Epithelial cell of esophagus (primary cell): ENCODE data around the gene LETMD1.
A peak's percentile ranks its signal among the peaks of the same experiment; 100 is the strongest.
"Not testable (repeated sequence)": the region's sequence is repeated elsewhere in the genome, so short reads cannot be mapped to it uniquely, and the experiment has no call there.

ENCODE experiments used
- DNase-seq: peaks from one replicate; pipeline ENCODE4 v3.0.0; 2010; ENCODE audit warnings: low read depth
- H3K4me3 ChIP-seq: 2 replicates; pipeline ENCODE4 v1.5.1; 2011; ENCODE audit warnings: mild to moderate bottlenecking, low read length, control low read depth
- TF ChIP-seq, protein P1 (sequence below): IDR thresholded peaks from 2 replicates; pipeline ENCODE4 v1.5.1; 2011; ENCODE audit warnings: low read depth, mild to moderate bottlenecking, low read length, control low read depth, inconsistent platforms; ENCODE audit not compliant: insufficient read depth; ENCODE audit errors: missing control alignments

Gene LETMD1

DNA sequence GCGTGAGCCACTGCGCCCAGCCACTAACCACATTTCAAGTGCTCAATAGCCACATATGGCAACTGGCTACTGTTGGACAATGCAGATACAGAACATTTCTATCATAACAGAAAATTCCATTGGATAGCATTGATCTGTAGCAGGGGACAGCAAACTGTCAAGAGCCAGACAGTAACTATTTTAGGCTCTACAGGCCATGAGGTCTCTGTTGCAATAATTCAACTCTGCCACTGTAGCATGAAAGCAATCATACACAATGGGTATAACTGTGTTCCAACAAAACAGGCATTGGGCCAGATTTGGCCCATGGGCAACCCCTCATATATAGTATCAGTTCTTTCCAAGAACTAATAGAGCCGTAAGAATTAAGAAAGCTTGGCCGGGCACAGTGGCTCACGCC is 27.3 kb downstream of the LETMD1 start:
- TF ChIP-seq, protein P1, sequence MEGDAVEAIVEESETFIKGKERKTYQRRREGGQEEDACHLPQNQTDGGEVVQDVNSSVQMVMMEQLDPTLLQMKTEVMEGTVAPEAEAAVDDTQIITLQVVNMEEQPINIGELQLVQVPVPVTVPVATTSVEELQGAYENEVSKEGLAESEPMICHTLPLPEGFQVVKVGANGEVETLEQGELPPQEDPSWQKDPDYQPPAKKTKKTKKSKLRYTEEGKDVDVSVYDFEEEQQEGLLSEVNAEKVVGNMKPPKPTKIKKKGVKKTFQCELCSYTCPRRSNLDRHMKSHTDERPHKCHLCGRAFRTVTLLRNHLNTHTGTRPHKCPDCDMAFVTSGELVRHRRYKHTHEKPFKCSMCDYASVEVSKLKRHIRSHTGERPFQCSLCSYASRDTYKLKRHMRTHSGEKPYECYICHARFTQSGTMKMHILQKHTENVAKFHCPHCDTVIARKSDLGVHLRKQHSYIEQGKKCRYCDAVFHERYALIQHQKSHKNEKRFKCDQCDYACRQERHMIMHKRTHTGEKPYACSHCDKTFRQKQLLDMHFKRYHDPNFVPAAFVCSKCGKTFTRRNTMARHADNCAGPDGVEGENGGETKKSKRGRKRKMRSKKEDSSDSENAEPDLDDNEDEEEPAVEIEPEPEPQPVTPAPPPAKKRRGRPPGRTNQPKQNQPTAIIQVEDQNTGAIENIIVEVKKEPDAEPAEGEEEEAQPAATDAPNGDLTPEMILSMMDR: no peak
- no peak for DNase-seq
- H3K4me3 ChIP-seq: no peak overlapping the region

DNA sequence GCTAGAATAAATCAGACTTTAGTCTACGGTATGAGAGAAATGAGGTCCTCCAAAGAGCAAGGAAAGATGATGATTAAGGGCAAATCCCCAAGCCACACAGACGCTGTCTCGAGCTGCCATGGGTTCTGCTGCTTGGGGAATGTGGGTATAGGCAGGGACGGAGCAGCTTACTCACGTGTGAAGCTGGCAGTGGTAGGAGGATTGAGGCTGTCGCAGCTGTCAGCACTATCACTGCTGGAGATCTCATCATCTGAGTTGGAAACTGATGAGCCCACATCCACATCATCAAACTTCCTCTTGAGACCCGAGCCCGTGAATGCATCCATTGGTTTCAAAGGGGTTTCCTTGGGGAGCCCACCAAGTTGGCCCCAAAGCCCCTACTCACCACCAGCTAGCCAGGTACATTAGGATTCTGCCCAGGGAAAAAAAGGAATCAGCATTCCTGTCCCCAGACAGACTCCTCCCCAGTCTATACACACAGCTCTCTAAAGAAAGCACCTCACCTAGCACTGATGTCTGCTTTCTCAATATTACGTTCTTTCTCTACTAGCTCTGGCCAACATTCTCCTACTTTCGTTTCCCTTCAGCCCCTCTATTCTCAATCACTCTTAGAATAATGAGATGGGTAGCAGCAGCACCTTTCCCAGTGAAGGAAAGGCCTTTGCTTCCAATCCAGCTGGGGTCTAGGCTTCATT is 28.3 kb downstream of the LETMD1 start:
- no peak overlapping the region for H3K4me3 ChIP-seq

DNA sequence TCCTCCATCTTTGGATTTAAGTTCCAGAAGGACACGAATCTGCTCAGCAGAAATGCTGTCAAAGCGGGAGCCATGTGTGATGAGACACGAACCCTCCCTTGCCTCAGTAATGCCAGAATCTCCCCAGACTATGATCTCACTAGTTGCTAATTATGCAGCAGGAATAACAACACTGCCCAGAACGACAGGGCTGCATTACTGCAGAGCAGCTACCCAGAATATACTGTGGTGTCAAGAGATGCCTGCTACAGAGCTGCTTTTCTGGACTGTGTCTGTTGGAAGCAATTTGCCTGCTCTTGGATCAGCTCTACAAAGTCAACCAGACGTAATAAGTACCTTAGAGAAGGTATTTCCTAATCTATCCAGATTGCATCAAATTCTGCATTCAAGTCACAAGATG is 29.8 kb downstream of the LETMD1 start:
- TF ChIP-seq, protein P1: no peak
- H3K4me3 ChIP-seq: no peak overlapping the region
- no peak for DNase-seq

More for the DNA sequence above, 28.3 kb downstream of the LETMD1 start:
- DNase-seq: no peak
- TF ChIP-seq, protein P1: no peak

DNA sequence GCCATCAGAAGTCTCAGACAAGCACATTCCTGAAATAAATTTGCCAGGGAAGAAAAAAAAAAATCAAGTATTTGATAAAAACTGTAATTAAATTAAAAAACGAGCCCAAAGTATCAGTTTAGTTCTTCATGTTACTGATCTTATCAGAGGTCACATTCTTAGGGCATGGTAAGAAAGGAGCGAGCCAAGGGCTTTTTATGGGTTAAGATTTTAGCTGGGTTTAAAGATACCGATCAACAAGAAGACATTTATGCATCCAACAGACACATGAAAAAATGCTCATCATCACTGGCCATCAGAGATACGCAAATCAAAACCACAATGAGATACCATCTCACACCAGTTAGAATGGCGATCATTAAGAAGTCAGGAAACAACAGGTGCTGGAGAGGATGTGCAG is 30.2 kb downstream of the LETMD1 start:
- not testable (repeated sequence) for H3K4me3 ChIP-seq, DNase-seq

DNA sequence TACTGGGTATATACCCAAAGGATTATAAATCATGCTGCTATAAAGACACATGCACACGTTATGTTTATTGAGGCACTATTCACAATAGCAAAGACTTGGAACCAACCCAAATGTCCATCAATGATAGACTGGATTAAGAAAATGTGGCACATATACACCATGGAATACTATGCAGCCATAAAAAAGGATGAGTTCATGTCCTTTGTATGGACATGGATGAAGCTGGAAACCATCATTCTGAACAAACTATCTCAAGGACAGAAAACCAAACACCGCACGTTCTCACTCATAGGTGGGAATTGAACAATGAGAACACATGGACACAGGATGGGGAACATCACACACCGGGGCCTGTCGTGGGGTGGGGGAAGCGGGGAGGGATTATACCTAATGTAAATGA is 30.7 kb downstream of the LETMD1 start:
- H3K4me3 ChIP-seq, DNase-seq: not testable (repeated sequence)

DNA sequence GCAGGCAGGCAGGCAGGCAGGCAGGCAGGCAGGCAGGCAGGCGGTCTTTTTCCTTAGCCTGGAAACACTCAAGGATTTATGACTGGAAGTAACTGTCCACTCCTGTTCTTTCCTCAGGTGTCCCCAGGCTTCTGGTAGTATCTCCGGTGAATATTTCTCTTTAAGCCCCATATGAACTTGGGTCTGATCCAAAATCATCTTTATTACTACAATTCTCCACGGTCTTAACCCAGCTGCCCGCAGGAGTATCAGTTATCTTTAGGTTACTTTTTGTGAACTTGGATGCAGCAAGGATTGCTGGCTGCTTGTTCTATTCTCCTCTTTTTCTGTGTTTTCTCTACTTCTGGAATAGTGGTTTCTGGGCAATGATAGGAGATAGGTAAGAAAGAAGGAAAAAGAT is 32.0 kb downstream of the LETMD1 start:
- DNase-seq: no peak
- H3K4me3 ChIP-seq: no peak overlapping the region

DNA sequence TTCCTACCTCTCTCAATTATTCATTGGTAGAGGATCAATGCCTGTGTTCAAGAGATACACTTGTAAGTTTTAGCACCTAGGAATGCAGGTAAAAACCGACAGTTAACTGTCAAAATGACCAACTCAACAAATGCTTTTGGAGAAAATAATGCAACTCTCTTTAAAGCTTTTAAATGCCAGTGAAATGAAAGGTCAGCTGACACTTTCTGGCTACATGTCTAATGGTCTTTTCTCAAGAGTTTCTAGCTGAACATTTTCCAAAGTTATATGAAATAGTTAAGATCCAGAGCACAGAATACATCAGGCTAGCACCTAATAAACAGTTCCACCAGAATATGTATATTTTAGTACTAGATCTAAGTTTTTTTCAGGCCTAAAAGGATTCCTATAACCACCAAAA is 33.3 kb downstream of the LETMD1 start:
- no peak for DNase-seq
- TF ChIP-seq, protein P1: no peak
- no peak overlapping the region for H3K4me3 ChIP-seq

More for the DNA sequence above, 32.0 kb downstream of the LETMD1 start:
- TF ChIP-seq, protein P1: no peak

DNA sequence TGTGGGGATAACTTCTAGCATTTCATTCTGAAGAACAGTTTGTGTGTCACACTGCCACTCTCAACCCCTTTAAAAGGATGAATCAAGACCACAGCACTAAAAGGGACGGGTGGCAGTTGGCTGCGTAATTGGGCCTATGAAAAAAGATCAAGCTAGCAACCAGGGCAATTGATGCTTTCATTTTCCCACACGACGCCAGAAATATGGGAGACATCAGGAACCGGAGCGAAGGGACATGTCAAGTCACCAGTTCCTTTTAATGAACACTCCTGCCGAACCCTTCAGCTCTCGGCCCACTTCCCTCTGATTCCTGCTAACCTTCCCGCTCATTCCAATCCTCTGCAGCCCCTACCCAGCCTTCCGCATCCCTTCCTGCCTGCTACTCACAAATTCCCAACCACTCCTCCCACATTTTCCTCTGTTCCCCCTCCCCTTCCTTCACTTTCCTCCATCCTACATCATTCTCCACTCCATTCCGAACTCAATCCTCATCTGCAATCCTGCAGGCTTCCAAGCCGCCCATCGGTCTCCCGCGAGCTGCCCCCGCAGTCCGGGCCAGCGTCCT is 34.5 kb downstream of the LETMD1 start:
- TF ChIP-seq, protein P1: no peak
- H3K4me3 ChIP-seq: peak overlapping the region; percentile 78
- DNase-seq: peak; percentile 24
